GM23338 (cell line): Measurements from ENCODE around the gene RBKS. TPM values are rescaled to one million over a fixed set of nuclear protein-coding genes. Genes with fewer than 3 reads are reported as not detected.

Experiments
- ATAC-seq: fragments of 200-7000 bp; cut with Tn5 transposase; 3 replicates; pipeline ENCODE4 v1.9.1; 2020
- DNase-seq: peaks from one replicate; pipeline ENCODE4 v3.0.0-alpha.2; 2015; ENCODE audit warnings: low spot score
- H2AFZ ChIP-seq: fragments of 200-600 bp; sonication (generic); 2 replicates; pipeline ENCODE4 v1.8.0; 2016; ENCODE audit warnings: antibody characterized with exemption, mild to moderate bottlenecking, moderate library complexity
- H3F3A ChIP-seq: fragments of 200-600 bp; sonication (generic); replicated peaks from 2 replicates; pipeline ENCODE4 v1.8.0; 2017; ENCODE audit warnings: antibody characterized with exemption, mixed run types, low read depth
- H3K27ac ChIP-seq: fragments of 200-600 bp; sonication (generic); 2 replicates; pipeline ENCODE4 v1.6.1; 2016; ENCODE audit warnings: low read depth
- H3K27me3 ChIP-seq: fragments of 200-600 bp; sonication (generic); 2 replicates; pipeline ENCODE4 v1.8.0; 2016; ENCODE audit warnings: mild to moderate bottlenecking, mixed run types, moderate library complexity; ENCODE audit not compliant: insufficient read depth
- H3K36me3 ChIP-seq: fragments of 200-600 bp; sonication (generic); 2 replicates; pipeline ENCODE4 v1.8.0; 2016; ENCODE audit warnings: mild to moderate bottlenecking; ENCODE audit not compliant: insufficient read depth
- H3K4me1 ChIP-seq: fragments of 200-600 bp; sonication (generic); 2 replicates; pipeline ENCODE4 v1.8.0; 2016; ENCODE audit warnings: mild to moderate bottlenecking, moderate library complexity; ENCODE audit not compliant: insufficient read depth
- H3K4me2 ChIP-seq: fragments of 200-600 bp; sonication (generic); 2 replicates; pipeline ENCODE4 v1.7.1; 2017; ENCODE audit warnings: mixed run types
- H3K4me3 ChIP-seq: fragments of 200-600 bp; sonication (generic); 2 replicates; pipeline ENCODE4 v1.6.1; 2016; ENCODE audit warnings: mixed run types
- H3K79me2 ChIP-seq: fragments of 200-600 bp; sonication (generic); replicated peaks from 2 replicates; pipeline ENCODE4 v1.8.0; 2017; ENCODE audit warnings: mild to moderate bottlenecking; ENCODE audit not compliant: insufficient read depth
- H3K9me2 ChIP-seq: fragments of 200-600 bp; sonication (generic); 2 replicates; pipeline ENCODE4 v1.8.0; 2017; ENCODE audit not compliant: insufficient read depth
- H4K20me1 ChIP-seq: fragments of 200-600 bp; sonication (generic); replicated peaks from 2 replicates; pipeline ENCODE4 v1.8.0; 2017; ENCODE audit warnings: mild to moderate bottlenecking; ENCODE audit not compliant: insufficient read depth
- H3K27ac Mint-ChIP-seq: 2 replicates; pipeline ENCODE4 v1.8.0; 2020; ENCODE audit warnings: inconsistent platforms, mild to moderate bottlenecking, moderate library complexity, mixed read lengths
- H3K27me3 Mint-ChIP-seq: 3 replicates; pipeline ENCODE4 v1.8.0; 2022; ENCODE audit warnings: low read depth, mild to moderate bottlenecking, moderate library complexity, mixed read lengths, inconsistent platforms; ENCODE audit not compliant: insufficient read depth, poor library complexity
- H3K36me3 Mint-ChIP-seq: 3 replicates; pipeline ENCODE4 v1.8.0; 2021; ENCODE audit warnings: low read depth, mild to moderate bottlenecking, inconsistent platforms, moderate library complexity, mixed read lengths
- H3K4me1 Mint-ChIP-seq: 3 replicates; pipeline ENCODE4 v1.8.0; 2020; ENCODE audit warnings: mild to moderate bottlenecking, inconsistent platforms, mixed read lengths
- H3K4me3 Mint-ChIP-seq: 3 replicates; pipeline ENCODE4 v1.8.0; 2021; ENCODE audit warnings: moderate library complexity, mild to moderate bottlenecking, inconsistent platforms, mixed read lengths
- H3K9me3 Mint-ChIP-seq: 3 replicates; pipeline ENCODE4 v1.8.0; 2020; ENCODE audit warnings: moderate library complexity, mild to moderate bottlenecking, inconsistent platforms, mixed read lengths
- CTCF ChIP-seq, 2 experiments: fragments of 200-600 bp in 1 of 2; sonication (generic) in 1 of 2; conservative IDR thresholded peaks; 2 replicates each; pipeline versions ENCODE4 v1.5.1 to v1.6.1; 2016 to 2017; ENCODE audit warnings: antibody characterized with exemption in 2 of 2, low read depth in 2 of 2, mild to moderate bottlenecking in 2 of 2, moderate library complexity in 1 of 2
- ETS1 ChIP-seq: IDR thresholded peaks from 2 replicates; pipeline ENCODE4 v1.6.1; 2016; ENCODE audit warnings: antibody characterized with exemption
- EZH2 ChIP-seq: fragments of 200-600 bp; sonication (generic); IDR thresholded peaks from one replicate; pipeline ENCODE4 v1.8.0; 2017; ENCODE audit warnings: antibody characterized with exemption, mild to moderate bottlenecking, low read depth; ENCODE audit not compliant: unreplicated experiment
- EZH2phosphoT487 ChIP-seq: fragments of 200-600 bp; sonication (generic); IDR thresholded peaks from one replicate; pipeline ENCODE4 v1.8.1; 2018; ENCODE audit warnings: antibody characterized with exemption; ENCODE audit not compliant: unreplicated experiment
- NANOG ChIP-seq: IDR thresholded peaks from 2 replicates; pipeline ENCODE4 v1.6.1; 2016; ENCODE audit warnings: antibody characterized with exemption, borderline replicate concordance
- POLR2AphosphoS5 ChIP-seq: IDR thresholded peaks from 2 replicates; pipeline ENCODE4 v1.6.1; 2016; ENCODE audit warnings: antibody characterized with exemption, low read depth
- REST ChIP-seq: IDR thresholded peaks from one replicate; pipeline ENCODE4 v1.6.1; 2018; ENCODE audit warnings: antibody characterized with exemption; ENCODE audit not compliant: unreplicated experiment
- STAT1 ChIP-seq: IDR thresholded peaks from one replicate; pipeline ENCODE4 v1.6.1; 2016; ENCODE audit warnings: antibody characterized with exemption; ENCODE audit not compliant: unreplicated experiment
- ZNF114 ChIP-seq: fragments of 250-450 bp; sonication (Bioruptor Pico); IDR thresholded peaks from 2 replicates; pipeline ENCODE4 v1.5.0; 2020; ENCODE audit warnings: mild to moderate bottlenecking, moderate library complexity
- ZNF331 ChIP-seq: fragments of 250-450 bp; sonication (Bioruptor Pico); IDR thresholded peaks from 2 replicates; pipeline ENCODE4 v1.5.0; 2020; ENCODE audit warnings: low read depth, mild to moderate bottlenecking, moderate library complexity
- ZNF462 ChIP-seq: fragments of 250-450 bp; sonication (Bioruptor Pico); IDR thresholded peaks from 2 replicates; pipeline ENCODE4 v1.5.0; 2020; ENCODE audit warnings: mild to moderate bottlenecking, moderate library complexity
- polyA plus RNA-seq: library from polyadenylated mRNA; unstranded; fragments of >200 nt; fragmentation: Nextera tagmentation; extraction: Ambion mirVana; gene quantifications from 2 replicates; pipeline ENCODE4 v1.2.1, GENCODE V29; 2016
- total RNA-seq: library from RNA; depleted of rRNA; stranded (reverse); fragments of >200 nt; shearing (Covaris generic); gene quantifications from 2 replicates; pipeline ENCODE4 v1.2.3, GENCODE V29; 2014

Gene RBKS
- total and polyA plus RNA-seq, 2 experiments from 2014 or later, result 1.3 to 1.5 TPM

GRCh38 chr2:27831279-27832050, 58.7 kb downstream of the RBKS start:
- no peak overlapping the region for H3K27ac ChIP-seq
- no peak overlapping the region for H3K4me3 ChIP-seq
- H3K27me3 ChIP-seq, result no peaks in the 10 kb centered on the region
- no peak for ATAC-seq
- Mint-ChIP-seq H3K27ac (no peak overlapping the region), H3K36me3 (no peaks in the 10 kb centered on the region), H3K4me3 (no peak overlapping the region), H3K4me1 (peaks cover 2% of the 10 kb centered on the region; the same call in 2 of the 3 replicates), H3K27me3 (no peaks in the 10 kb centered on the region), H3K9me3 (no peaks in the 10 kb centered on the region)
- H2AFZ ChIP-seq, result no peak overlapping the region
- no peak for DNase-seq
- no peaks in the 10 kb centered on the region for H3F3A ChIP-seq
- H3K79me2 ChIP-seq, result no peaks in the 10 kb centered on the region
- H3K9me2 ChIP-seq, result no peaks in the 10 kb centered on the region
- H4K20me1 ChIP-seq, result no peaks in the 10 kb centered on the region
- H3K36me3 ChIP-seq, result no peaks in the 10 kb centered on the region
- H3K4me1 ChIP-seq, result no peaks in the 10 kb centered on the region
- no peak overlapping the region for H3K4me2 ChIP-seq
- TF ChIP-seq EZH2 (no peak), STAT1 (no peak), EZH2phosphoT487 (no peak), CTCF (conservative IDR thresholded peaks at IDR 0.05; ENCODE audit: low read depth in 2 of 2) (no peak), REST (no peak), NANOG (no peak), ETS1 (no peak), ZNF331 (CRISPR knock-in tag) (no peak), ZNF114 (no peak), POLR2AphosphoS5 (no peak), ZNF462 (CRISPR knock-in tag) (no peak)
